Progenitor cell of endocrine pancreas (in vitro differentiated cells): ENCODE measurements around the gene IZUMO1. TPM values are rescaled to one million over a fixed set of nuclear protein-coding genes. Genes with fewer than 3 reads are reported as not detected.

Experiments used
- DNase-seq: peaks from one replicate; pipeline ENCODE4 v3.0.0; 2021; ENCODE audit warnings: low spot score; ENCODE audit not compliant: unreplicated experiment
- H3K27ac Mint-ChIP-seq: 2 replicates; pipeline ENCODE4 v1.8.0; 2021; ENCODE audit warnings: mild to moderate bottlenecking, moderate library complexity, mixed read lengths
- H3K27me3 Mint-ChIP-seq: 2 replicates; pipeline ENCODE4 v1.8.0; 2021; ENCODE audit warnings: mixed read lengths
- H3K36me3 Mint-ChIP-seq: 2 replicates; pipeline ENCODE4 v1.8.0; 2022; ENCODE audit warnings: mixed read lengths; ENCODE audit not compliant: insufficient read depth
- H3K4me1 Mint-ChIP-seq: 2 replicates; pipeline ENCODE4 v1.8.0; 2021; ENCODE audit warnings: low read depth, mixed read lengths
- H3K4me3 Mint-ChIP-seq: 2 replicates; pipeline ENCODE4 v1.8.0; 2021; ENCODE audit warnings: low read depth, mild to moderate bottlenecking, moderate library complexity, mixed read lengths
- H3K9me3 Mint-ChIP-seq: 2 replicates; pipeline ENCODE4 v1.8.0; 2021; ENCODE audit warnings: low read depth, mixed read lengths
- CTCF ChIP-seq: fragments of 200-600 bp; sonication (generic); IDR thresholded peaks from one replicate; pipeline ENCODE4 v1.5.0; 2021; ENCODE audit warnings: antibody characterized with exemption, mild to moderate bottlenecking; ENCODE audit not compliant: unreplicated experiment
- total RNA-seq: library from RNA; stranded (reverse); gene quantifications from 2 replicates; pipeline ENCODE4 v1.2.1, GENCODE V29; 2021

The IZUMO1 gene
- total RNA-seq, 1 donor from 2014 or later: 1.0 TPM

DNA sequence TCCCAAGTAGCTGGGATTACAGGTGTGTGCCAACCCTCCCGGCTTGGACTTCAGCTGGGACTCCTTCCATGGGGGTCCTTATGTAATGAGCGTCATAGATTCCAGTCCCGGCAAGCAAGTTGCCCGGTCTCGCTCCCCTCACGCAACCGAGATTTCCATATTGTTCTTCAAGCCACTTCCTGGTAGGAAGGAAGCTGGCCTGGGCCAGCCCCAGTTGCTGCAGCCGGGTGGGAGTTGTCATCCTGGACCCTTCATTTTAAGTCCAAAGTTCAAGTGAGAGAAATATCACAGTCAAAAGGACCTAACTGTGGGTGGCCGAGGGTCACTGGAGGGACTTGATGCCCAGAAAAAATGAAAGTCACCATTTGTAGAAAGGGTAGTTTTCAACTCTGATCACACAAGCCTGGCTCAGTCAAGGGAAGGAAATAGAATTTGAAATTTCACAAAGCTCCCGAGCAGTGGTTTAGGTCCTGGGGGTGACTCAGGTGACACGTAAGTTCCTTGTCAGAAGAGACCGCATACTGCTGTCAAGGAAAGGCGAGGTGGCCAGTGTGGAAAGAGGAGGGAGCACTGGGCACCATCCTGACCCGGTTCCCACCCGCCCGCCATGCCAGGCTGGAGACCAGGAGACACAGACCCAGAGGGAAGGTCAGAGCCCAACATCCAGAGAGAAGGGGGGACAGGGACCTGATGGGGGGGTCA lies 13.9 kb upstream of the IZUMO1 start:
- Mint-ChIP-seq H3K9me3 (no peaks in the 10 kb centered on the region), H3K36me3 (no peaks in the 10 kb centered on the region), H3K27me3 (peaks cover 30% of the 10 kb centered on the region), H3K27ac (no peak overlapping the region), H3K4me3 (no peak overlapping the region), H3K4me1 (no peaks in the 10 kb centered on the region)
- TF ChIP-seq CTCF: no peak
- no peak for DNase-seq

- Mint-ChIP-seq H3K9me3 (no peaks in the 10 kb centered on the region), H3K4me3 (no peak overlapping the region), H3K4me1 (peaks cover 8% of the 10 kb centered on the region), H3K27ac (no peak overlapping the region), H3K36me3 (no peaks in the 10 kb centered on the region), H3K27me3 (peaks cover 24% of the 10 kb centered on the region)
- no peak for TF ChIP-seq CTCF
- DNase-seq: no peak
These were observed 11.0 kb upstream of the IZUMO1 start for GRCh38 chr19:48757741-48758144.

DNA sequence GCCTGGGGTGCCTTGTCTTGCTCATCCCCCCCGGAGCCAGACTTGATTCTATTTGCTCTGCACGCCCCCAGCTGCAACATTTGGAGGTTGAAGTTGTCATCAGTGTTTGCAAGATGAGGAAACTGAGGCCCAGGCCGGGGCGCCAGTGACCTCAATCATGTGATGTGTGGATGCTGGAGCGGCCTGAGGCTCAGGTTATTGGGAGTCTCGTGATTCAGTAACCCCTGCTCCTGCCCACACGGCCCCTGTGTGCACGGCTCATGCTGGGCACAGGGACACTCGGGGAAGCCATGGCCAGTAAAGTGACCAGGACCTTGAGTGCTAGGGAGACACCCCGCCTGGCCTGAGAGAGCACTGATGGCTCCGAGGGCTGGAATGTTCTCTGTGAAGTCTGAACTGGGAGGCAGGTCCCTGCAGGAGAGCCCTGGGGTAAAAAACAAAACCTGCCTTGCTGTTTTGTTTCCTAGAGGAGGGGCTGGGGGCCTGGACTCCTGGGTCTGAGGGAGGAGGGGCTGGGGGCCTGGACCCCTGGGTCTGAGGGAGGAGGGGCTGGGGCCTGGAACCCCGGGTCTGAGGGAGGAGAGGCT lies 10.5 kb upstream of the IZUMO1 start:
- H3K9me3 Mint-ChIP-seq: no peaks in the 10 kb centered on the region
- no peak for TF ChIP-seq CTCF

GRCh38 chr19:48756686-48757085 lies 10.0 kb upstream of the IZUMO1 start:
- no peak overlapping the region for H3K4me3 Mint-ChIP-seq
- no peak for DNase-seq
- no peaks in the 10 kb centered on the region for H3K36me3 Mint-ChIP-seq
- H3K9me3 Mint-ChIP-seq: no peaks in the 10 kb centered on the region
- H3K27ac Mint-ChIP-seq: no peak overlapping the region
- peaks cover 16% of the 10 kb centered on the region for H3K27me3 Mint-ChIP-seq
- no peak for TF ChIP-seq CTCF
- peaks cover 11% of the 10 kb centered on the region for H3K4me1 Mint-ChIP-seq

More for the DNA sequence above, 10.5 kb upstream of the IZUMO1 start:
- no peak for DNase-seq
- Mint-ChIP-seq H3K27ac (no peak overlapping the region), H3K4me1 (peaks cover 9% of the 10 kb centered on the region), H3K36me3 (no peaks in the 10 kb centered on the region), H3K27me3 (peaks cover 18% of the 10 kb centered on the region), H3K4me3 (no peak overlapping the region)

DNA sequence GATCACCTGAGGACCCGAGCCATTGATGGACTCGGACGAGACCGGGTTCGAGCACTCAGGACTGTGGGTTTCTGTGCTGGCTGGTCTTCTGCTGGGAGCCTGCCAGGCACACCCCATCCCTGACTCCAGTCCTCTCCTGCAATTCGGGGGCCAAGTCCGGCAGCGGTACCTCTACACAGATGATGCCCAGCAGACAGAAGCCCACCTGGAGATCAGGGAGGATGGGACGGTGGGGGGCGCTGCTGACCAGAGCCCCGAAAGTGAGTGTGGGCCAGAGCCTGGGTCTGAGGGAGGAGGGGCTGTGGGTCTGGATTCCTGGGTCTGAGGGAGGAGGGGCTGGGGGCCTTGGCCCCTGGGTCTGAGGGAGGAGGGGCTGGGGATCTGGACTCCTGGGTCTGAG lies 9.5 kb upstream of the IZUMO1 start:
- H3K4me1 Mint-ChIP-seq: peaks cover 12% of the 10 kb centered on the region
- no peaks in the 10 kb centered on the region for H3K36me3 Mint-ChIP-seq
- H3K4me3 Mint-ChIP-seq: no peak overlapping the region
- H3K27ac Mint-ChIP-seq: no peak overlapping the region
- no peaks in the 10 kb centered on the region for H3K9me3 Mint-ChIP-seq
- no peak for DNase-seq
- no peak for TF ChIP-seq CTCF
- H3K27me3 Mint-ChIP-seq: peaks cover 14% of the 10 kb centered on the region
